ENCODE data around the gene LRGUK.
A peak's percentile ranks its signal among the peaks of the same experiment; 100 is the strongest.
"Not testable (repeated sequence)": the region's sequence is repeated elsewhere in the genome, so short reads cannot be mapped to it uniquely, and the experiment has no call there.

LRGUK gene, protein sequence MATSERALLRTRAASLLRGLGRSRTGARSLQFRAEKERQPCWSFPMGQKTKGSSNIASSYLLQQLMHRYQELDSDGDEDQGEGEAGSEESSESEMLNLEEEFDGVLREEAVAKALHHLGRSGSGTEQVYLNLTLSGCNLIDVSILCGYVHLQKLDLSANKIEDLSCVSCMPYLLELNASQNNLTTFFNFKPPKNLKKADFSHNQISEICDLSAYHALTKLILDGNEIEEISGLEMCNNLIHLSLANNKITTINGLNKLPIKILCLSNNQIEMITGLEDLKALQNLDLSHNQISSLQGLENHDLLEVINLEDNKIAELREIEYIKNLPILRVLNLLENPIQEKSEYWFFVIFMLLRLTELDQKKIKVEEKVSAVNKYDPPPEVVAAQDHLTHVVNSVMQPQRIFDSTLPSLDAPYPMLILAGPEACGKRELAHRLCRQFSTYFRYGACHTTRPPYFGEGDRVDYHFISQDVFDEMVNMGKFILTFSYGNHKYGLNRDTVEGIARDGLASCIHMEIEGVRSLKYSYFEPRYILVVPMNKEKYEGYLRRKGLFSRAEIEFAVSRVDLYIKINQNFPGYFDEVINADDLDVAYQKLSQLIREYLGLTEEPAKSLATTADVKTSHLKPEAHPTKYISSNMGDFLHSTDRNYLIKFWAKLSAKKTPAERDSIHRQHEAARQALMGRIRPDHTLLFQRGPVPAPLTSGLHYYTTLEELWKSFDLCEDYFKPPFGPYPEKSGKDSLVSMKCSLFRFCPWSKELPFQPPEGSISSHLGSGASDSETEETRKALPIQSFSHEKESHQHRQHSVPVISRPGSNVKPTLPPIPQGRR

DNA sequence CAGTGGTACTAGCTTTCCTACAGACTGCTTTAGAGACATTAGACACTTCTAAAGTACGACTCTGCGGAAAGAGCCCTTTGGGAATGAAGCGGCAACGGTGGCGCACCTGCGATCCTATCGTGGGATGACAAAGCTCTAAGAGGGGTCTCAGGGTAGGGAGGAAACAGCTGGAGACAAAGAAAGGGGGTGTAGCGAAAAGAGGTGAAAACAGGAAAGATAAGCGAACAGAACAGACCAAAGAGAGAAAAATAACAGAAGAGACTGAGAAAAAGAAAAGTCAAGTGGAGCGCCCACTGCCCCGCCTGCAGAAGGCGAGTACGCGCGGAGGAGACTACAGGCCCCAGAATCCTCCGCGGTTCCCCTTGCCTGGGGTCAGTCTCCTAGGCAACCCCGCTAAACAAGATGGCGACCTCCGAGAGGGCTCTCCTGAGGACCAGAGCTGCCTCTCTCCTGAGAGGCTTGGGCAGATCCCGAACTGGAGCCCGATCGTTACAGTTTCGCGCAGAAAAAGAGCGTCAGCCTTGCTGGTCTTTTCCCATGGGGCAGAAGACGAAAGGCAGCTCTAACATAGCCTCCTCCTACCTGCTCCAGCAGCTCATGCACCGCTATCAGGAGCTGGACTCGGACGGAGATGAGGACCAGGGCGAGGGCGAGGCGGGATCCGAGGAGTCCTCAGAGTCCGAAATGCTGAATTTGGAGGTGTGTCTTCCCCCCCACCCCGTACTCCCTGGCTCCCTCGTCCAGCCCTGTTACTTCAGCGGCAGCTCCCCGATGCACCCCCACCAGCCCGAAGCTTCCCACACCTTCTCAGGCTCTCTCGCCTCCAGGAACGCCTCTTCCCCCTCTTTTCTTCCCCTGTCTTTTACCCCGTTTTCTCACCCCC lies at the start of gene LRGUK:
TSS of gene LRGUK (plus strand) at position 375 of the 883 bp plus-strand sequence. CDS start at position 403, 28 bp downstream.
- DNase-seq: peak; percentile 56

DNA sequence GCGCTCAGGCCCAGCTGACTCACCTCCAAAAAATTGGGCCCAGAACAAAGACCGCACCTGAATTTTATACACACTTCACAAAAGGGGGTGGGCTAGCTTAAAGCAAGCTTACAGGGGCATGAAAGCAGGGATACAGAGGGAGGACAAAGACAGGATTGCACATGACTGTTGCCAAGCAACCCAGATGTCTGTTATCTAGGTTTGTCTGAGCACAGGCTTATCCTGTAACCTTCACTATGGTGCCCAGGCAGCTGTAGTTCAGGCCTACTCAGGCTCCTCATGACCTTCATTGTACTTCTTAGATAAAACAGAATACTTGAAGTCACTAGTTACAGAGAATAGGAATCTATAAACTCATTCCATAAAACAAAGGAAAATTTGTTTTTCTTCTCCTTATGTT lies 49.6 kb upstream of the LRGUK start:
- DNase-seq: not testable (repeated sequence)

DNA sequence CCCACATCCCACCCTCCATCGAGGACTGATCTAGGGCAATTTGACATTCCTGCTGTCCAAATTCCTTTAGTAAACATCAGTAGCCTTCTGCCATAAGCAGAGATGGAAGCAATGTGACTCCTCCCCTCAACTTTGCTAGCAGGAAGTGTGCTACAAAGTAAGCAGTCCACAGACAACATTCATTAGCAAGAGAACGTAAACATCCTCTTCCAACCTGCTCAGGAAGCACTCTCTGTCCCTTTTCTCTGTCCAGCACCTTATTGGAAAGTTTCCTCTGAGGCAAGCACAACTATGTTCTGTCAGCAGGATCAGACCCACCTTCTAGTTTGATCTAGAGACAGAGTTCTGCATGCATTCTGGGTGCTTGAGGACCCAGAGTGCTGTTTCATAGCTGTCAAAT lies 48.1 kb upstream of the LRGUK start:
- DNase-seq: no peak

DNA sequence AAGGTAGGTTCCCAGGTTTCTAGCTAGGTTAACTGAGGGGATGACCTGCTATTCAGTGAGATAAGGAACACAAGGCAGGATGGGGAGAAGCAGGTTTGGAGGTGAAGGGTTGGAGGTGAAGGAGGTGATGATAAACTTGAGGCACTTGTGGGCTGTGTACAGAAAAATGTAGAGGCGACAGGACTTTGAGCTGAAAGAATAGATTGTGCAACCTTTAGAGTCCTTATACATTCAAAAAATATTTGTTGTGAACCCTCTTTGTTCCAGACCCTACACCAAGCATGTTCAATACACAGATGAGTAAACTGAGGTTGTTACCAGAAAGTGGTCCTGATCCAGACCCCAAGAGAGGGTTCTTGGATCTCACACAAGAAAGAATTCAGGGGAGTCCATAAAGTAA lies 45.4 kb upstream of the LRGUK start:
- no peak for DNase-seq

DNA sequence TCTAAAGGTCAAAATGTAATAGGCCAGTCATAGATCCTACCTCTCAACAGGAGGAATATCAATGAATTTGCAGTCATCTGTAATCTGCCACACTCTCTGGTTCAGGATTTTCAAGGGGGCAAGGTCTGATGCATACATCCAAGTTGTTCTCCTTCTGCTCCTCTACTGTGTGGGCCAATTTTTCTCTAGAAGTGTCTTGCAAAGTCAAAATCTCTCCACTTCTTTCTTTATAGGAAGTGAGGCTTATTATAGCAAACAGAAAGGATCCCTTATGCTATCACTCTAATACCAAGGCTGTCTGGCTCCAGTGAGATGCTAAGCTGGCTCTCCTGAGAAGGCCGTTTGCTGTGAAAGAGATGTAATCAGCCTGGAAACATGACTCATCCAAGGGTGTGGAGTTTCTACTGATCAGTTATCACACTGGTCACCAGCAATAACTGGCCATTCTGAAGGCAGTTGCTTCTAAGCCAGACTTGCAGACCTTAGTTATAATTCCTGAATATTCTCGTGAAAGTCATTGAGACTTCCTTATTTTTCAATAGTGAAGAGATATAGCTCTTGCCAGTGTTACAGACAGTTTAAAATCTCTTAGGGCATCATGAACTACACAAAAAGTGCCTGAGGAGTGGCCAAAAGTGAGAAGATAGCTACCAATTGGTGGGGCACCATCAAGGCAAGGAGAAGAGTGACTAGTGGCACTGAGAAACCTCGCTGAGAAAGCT lies 43.2 kb upstream of the LRGUK start:
- DNase-seq: no peak

DNA sequence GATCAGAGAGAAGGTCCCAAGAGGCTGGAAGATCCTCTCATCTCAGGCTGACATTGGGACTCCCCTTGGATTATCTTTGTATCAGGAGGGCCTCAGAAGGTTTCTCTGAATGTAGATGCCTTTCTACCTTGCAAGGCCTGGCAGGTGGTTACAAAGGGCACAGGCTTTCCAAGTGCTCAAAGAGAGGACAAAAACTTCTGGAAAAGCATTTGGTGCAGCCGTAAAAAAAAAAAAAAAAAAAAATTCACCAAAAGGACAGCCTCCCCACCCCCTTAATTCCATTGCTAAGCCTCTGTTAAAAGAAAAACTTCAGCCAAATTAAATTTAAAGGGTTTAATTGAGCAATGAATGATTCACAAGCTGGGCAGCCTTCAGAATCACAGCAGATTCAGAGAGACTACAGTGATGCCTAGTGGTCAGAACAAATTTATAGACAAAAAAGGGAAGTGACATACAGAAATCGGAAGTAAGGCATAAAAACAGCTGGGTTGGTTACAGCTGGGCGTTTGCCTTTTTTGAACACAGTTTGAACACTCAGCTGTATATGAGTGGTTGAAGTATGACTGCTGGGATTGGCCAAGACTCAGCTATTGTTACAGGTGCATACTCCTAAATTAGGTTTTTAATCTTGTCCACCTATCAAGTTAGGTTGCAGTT lies 42.5 kb upstream of the LRGUK start:
- no peak for DNase-seq

DNA sequence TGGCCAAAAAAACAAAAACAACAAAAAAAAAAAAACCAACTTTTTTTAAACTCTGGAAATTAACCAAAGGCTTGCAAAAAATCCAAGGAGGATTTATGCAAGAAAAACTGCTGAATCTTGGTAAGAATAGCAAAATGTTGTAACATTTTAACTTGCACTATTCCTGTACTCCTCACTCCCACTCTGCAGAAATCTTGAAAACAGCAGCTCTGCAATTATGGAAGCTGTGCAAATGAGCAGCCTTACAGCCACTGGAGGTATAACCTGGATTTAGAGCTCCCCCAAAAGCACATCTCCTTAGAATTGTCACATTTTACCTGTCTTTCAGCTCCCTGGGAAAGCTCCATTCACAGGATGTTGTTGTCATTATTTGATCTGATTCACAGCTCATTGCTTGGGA lies 41.8 kb upstream of the LRGUK start:
- DNase-seq: no peak

DNA sequence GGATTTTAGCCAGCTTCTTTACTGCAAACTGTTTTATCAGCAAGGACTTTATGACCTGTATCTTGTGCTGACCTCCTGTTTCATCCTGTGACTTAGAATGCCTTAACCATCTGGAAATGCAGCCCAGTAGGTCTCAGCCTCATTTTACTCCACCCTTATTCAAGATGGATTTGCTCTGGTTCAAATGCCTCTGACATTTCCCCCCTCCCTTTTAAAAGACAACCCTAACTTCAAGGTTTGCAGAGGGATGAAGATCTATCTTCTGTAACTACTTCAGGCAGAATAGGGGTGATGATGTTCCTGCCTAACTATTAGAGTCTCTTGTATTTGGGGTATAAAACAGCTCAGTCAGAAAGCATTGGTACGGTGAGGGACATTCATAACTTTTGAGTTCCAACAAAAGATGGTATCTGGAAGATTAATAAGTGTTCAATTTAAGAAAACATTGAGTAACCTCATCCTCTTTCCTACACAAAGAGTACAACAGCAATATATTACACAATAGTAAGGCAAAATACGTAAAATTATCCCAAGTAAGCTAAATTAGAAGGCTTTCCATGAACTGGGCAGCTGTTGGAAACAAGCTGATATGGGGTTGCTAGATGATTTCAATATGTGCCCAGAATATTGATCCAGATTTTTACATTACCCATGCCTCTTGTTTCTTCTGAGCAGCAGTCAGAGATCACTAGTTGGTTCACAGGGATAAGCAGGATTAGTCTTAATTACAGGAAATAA lies 40.0 kb upstream of the LRGUK start:
- DNase-seq: no peak

DNA sequence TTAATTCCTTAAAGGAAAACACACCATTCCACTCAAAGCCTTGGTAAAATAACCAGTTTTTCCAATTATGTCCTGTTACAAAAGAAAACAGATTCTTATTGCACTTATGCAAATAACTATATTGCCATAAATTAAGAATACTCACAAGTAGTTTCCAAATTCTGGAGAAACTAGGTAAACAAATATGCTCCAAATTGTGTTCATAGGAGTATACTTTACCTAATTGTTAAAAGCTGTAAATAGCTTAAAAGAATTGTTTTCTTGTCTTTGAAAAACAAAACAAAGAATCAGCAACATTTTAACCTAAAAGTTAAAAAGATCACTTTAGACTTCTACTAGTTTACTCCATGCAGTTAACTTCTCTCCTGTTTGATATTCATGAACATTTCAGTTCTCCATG lies 38.9 kb upstream of the LRGUK start:
- DNase-seq: no peak

DNA sequence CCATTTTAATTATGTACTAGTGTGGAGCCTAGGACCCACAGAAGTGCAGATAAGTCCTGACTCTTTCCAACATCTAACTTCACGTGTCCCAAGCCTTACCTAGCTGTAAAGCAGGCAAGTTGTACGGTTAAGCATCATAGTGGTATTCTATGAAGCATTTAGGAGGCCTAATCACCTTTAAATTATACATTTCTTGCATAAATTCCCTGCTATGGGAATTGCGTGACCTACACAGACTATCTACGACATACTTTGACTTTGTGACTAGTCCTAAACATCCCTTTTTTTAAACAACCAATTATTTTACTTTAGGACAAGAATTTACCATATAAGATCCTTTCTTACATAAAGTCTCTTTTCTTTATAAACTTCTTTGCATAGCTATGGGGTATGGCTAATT lies 37.7 kb upstream of the LRGUK start:
- DNase-seq: no peak

DNA sequence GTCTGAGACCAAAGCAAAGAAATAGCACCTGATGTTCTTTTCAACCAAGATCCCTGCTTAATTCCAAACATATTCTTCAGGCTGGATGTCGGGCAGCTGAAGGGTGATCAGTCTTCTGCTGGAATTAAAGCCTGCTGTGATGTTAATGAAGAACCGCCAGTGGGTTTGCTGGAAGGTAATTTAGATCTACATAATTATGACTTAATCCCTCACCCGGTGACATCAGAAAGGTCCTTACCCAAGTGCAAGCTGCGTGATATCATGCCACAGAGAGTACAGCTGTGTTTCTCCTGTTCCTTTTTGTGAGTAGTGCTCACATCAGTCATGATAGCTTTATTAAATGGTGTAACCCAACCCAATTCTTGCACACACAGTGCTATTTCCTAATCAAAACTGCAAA lies 29.1 kb upstream of the LRGUK start:
- DNase-seq: no peak

DNA sequence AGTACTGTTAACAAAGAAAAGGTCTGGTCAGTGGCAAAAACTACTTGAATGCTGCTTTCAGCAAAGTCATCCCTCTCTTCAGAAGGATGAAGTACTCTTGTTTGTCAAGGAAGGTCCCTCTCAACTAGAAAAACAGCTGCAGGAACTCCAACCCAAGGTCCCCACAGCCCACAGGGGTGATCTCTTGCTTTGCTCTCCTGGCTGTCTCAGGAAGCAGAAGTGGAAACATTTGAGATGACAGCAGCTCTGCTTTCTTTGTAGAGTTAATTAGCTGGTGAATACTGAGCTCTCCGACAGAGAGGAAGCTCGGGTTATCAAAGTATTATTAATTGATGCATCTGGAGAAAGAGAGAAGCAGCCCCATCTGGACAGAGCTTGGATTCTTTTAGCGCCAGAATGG lies 25.4 kb upstream of the LRGUK start:
- no peak for DNase-seq

DNA sequence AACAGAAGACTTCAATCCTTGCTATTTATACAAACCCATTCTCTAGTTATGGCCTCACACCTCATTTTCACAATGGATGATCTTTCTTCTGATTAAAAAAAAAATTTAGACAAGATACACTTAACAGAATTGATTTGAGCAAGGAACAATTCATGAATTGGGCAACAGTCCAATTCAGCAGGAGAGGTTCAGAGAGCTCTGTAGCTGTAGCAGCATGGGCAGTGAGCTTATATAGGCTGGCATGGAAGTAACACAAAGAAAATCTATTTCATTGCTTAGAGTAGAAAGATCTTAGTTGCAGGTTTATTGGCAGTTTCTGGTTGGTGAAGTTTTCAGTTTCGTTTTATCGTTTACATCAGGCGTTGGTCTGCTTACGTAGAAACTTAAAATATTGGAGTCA lies 23.0 kb upstream of the LRGUK start:
- no peak for DNase-seq

DNA sequence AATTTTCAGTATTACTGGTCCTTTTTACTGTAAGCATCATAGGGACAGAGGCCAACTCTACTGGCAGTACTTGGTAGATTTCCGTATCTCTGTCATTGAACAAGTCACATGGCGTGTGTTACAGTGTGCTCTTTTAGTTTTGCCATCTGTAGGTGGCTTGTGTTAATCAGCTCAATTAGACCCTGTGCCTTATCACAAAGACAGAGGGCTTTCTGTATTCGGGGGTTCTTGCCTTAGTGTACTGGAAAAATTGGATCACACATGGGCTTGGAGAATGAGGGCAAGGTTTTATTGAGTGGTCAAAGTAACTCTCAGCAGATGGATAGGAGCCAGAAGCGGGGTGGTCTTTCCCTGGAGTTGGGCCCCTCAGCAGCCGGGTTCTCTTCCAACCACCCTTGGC lies 21.3 kb upstream of the LRGUK start:
- no peak for DNase-seq

DNA sequence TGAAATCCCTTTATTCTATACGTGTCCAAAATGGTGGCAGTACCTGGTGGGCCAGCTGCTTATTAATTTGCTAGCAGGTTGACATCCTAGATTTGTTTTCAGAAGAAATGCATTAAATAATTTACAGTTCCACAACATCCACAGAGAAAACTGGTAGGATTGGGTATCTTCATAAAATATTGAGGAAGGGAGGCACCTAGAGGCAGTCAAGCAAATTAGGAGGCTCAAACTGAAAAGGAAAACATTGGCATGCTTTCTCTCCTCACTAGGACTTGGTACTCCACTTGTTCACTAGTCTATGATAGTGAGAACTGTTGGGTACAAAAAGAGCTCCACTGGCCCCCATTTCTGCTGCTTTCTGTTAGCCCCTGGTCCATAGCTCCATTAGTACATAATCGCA lies 18.3 kb upstream of the LRGUK start:
- no peak for DNase-seq

DNA sequence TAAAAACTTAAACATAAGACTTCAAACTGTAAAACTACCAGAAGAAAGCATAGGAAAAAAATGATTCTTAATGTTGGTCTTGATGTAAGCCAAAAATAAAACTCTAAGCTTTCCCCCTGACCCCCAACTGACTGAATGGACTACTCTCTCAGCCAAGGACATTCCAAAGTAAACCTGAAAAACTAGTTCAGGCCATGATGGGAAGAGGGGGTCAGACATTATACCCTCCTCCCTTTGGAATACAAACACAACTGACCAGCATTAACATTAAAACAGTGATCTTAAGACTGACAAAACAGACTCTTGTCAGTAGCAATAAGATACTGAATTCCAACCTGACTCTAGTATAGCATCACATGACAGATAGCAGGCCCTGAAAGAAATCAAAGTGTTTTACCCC lies 13.5 kb upstream of the LRGUK start:
- DNase-seq: no peak

DNA sequence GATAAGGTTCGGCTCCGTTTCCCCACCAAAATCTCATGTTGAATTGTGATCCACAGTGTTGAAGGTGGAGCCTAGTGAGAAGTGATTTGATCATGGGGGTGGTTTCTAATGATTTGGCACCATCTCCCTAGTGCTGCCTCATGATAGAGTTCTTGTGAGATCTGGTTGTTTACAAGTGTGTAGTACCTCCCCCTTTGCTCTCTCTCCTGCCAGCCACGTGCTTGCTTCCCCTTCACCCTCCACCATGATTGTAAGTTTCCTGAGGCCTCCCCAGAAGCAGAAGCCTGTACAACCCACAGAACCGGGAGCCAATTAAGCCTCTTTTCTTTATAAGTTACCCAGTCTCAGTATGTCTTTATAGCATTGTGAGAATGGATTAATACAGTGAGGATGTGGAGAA lies 12.1 kb upstream of the LRGUK start:
- DNase-seq: no peak

DNA sequence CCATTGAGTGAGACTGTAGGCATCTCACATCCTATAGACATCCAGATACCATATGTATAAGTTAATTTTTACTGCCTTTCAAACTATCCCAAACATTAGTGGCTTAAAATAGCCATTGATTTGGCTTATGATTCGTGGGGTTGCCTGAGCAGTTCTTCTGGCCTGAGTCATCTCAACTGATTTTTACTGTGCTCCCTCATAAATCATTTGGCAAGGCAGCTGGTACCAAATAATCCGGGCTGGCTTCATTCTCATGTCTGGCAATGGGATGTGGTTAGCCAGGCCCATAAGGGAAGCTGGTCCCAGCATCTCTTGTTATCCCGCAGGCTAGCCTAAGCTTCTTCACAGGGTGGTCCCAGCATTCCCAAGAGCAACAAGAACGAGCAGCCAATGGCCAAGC lies 6.7 kb upstream of the LRGUK start:
- no peak for DNase-seq

DNA sequence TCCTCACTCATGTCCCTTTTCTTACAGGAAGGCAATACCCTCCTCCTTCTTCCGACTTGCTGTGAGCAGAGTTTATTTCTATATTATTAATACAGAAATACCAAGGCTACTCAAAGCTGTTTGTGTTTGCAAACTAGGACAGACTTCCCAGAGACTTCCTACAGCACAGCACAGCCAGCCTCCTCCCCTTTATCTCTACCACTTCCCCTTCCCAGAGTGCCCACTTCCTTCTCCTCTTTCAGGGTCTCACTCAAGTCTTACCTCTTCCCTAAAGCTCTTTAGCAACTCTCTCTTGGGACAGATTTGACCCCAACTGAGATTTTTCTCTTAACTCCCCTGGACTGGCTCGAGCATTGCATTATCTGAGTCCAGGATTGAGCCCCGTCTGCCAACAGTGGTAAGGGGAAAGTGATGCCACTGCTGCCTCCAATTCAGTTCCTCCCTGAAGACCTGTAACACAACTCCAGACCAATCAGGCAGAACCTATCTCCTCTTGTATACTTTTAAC lies 5.5 kb upstream of the LRGUK start:
- DNase-seq: no peak

DNA sequence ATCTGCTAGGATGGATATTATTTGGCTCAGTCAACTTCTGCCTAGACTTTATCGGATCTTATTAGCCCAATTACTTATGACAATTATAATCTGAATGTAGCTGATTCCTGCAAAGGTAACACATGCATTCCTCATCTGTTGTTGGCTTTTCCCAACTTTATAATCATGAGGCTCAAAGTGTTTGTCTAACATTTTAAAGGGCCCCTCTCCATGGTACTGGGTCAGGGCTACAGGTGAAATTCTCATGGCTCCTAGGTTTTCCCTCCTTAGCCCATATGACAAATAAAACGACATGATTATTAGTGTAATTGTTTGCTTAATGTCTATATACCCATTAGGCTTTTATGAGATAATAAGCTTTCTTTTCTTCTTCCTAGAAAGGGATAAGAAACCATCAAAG lies 4.2 kb upstream of the LRGUK start:
- no peak for DNase-seq

DNA sequence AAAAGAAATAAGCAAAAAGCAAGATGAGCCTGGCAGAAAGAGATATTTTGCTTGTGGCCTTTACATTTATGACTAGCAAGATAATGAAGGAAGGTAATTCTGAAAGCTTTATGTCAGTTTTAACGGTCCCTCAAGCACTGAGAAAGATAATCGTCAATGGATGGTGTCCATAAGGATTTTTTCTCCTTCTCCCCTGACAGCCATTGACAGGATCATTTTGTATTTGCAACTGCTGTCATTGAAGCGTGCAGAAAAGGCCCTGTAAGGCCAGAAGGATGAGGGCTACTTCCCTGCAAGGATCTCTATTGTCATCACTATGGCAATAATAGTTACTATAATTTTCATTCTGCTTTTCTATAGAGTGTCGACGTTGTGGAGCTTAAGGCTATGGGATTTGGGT lies 994 bp upstream of the LRGUK start:
- no peak for DNase-seq
